Measurements from ENCODE around the gene PTDSS2.
A peak's percentile ranks its signal among the peaks of the same experiment; 100 is the strongest.
"Not testable (repeated sequence)": the region's sequence is repeated elsewhere in the genome, so short reads cannot be mapped to it uniquely, and the experiment has no call there.

PTDSS2 gene

GRCh38 chr11:506995-507726 is 57.1 kb downstream of the PTDSS2 start, which contains the start of gene RNH1:
TSS of gene RNH1 (minus strand) at chr11:507242. CDS start at chr11:502162, 5,080 bp downstream.
- DNase-seq (ENCODE audit: low read depth) = peak; percentile 97

DNA sequence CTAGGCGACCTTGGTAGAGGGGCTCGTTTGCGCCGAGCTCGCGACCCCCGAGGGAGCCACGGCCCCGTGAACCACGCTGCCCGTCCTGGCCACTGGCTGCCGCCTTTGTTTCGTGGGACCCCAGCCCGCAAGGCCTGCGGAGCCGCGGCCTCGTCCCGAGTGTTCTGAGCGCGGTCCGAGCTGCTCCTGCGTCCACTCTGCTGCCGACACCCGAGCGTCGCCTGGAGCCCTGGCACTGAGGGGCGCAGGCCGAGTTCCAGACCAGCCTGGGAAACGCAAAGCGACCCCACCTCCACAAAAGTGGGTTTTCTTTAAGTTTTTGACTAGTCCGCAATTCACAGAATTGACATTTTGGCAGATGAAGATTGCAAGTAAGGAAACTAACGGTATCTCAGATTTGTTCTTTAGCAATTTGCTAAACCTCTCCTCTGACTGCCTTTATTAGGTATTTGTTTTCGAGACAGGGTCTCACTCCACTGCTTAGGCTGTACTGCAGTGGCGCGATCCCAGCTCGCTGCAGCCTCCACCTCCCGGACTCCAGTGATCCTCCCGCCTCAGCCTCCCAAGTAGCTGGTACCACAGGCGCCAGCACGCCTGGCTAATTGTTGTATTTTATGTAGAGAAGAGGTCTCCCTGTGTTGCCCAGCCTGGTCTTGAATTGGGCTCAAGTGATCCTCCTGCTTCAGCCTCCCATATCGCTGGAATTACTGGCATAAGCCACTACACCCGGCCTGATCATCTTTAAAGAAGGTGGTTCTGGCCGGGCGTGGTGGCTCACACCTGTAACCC is 57.8 kb downstream of the PTDSS2 start:
- DNase-seq (ENCODE audit: low read depth) = no peak

GRCh38 chr11:508956-509355 is 58.9 kb downstream of the PTDSS2 start:
- DNase-seq (ENCODE audit: low read depth) = no peak

- DNase-seq (ENCODE audit: low read depth) = no peak
Observed at GRCh38 chr11:512761-513595, 62.9 kb downstream of the PTDSS2 start.

DNA sequence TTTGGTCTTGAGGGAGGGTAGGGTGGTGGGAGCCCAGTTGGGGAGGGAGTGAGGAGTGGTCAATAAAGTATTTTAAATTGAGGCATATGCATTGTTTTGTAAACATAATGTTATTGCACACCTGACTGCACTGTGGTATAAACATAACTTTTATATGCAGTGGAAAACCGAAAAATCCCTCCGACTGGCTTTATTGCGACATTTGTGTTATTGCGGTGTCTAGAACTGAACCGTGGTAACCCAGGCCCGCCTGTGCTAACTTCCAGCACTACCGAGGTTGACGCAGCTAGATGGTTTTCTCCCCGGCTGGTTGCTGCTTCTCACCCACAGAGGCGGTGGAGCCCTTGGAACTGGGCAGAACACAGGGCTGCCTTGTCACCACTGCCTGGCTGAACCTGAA is 64.5 kb downstream of the PTDSS2 start:
- no peak for DNase-seq (ENCODE audit: low read depth)

- no peak for DNase-seq (ENCODE audit: low read depth)
Observed at GRCh38 chr11:515131-515530, 65.1 kb downstream of the PTDSS2 start.

DNA sequence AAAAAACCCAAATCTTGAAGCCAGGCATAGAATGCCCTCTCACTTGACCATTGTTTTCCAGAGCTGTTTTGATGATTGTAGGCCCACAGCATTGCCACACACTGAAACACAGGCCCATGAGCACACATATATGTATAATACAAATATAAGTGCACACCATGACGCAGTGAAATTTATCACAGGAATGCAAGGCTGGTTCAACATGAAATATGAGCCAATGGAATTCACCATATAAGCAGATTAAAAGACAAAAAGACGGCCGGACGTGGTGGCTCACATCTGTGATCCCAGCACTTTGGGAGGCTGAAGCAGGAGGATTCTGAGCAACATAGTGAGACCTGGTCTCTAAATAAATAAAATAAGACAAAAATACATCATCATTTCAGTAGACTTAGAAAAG is 66.3 kb downstream of the PTDSS2 start:
- DNase-seq (ENCODE audit: low read depth) = no peak

- not testable (repeated sequence) for DNase-seq (ENCODE audit: low read depth)
Observed at GRCh38 chr11:516918-517685, 67.0 kb downstream of the PTDSS2 start.

DNA sequence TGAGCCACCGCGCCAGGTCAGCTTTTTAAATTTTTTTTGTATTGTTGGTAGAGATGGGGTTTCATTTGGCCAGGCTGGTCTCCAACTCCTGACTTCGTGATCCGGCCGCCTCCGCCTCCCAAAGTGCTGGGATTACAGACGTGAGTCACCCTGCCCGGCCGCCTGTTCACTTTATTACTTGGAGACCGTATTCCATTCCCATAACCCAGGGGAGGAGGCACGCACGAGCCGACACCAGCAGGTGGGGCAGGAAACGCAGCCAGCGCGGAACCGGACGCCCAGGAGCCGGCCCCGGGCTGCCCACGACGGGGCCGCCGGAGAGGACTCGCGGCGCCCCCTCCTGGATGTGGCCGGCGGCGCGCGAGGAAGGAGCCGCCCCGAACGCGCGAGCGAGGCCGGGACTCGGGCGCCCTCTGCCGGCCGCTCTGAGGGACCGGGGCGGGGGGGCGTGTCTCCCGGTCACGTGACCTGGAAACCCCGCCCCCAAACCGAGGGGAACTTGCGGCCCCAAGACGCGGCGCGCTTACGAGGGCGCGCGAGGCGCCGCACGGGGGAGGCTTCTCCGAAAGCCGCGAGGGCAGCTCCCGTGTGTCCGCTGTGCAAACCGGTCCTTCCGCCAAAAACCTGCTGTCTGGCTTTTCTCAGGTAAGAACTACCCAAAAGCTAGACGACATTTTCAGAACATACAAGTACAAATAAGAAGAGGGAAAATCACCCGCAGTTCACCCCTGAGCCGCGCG is 68.6 kb downstream of the PTDSS2 start:
- peak; percentile 75 for DNase-seq (ENCODE audit: low read depth)

GRCh38 chr11:520428-521176 is 70.5 kb downstream of the PTDSS2 start:
- no peak for DNase-seq (ENCODE audit: low read depth)

DNA sequence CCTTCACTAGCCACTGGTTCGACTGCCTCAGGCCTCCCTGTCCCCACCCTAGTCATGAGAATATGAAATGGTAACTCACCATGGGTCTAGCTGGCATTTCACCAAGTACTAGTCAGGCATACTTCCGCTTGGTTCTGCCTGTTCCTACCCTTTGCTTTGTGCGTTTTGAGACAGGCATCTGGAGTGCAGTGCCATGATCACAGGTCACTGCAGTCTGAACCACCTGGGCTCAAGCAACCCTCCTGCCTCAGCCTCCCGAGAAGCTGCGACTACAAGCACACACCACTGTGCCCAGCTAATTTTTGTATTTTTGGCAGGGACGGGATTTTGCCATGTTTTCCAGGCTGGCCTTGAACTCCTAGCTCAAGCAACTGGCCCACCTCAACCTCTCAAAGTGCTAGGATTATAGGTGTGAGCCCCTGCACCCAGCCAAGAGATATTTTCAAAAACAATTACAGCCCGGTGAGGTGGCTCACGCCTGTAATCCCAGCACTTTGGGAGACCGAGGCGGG is 71.2 kb downstream of the PTDSS2 start:
- no peak for DNase-seq (ENCODE audit: low read depth)

DNA sequence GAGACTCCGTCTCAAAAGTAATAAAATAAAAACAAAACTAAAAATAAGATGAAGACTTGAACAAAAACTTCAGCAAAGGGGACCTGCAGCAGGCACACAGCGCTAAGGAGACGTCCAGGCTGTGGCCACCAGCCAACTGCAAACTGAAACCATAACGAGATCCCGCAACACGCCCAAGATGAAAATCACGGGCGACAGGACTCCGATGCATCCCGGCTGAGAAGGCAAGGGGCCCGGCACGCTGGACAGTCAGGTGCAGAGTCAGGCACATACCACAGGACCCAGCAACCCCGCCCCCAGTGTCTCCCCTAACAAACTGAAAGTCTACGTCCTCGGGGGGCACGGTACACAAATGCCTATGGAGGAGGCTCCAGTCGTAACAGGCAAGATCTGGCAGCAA is 76.1 kb downstream of the PTDSS2 start:
- DNase-seq (ENCODE audit: low read depth) = no peak

- DNase-seq (ENCODE audit: low read depth) = no peak
Observed at GRCh38 chr11:528166-528814, 78.2 kb downstream of the PTDSS2 start.

- DNase-seq (ENCODE audit: low read depth) = no peak
Observed at GRCh38 chr11:528815-529727, 79.0 kb downstream of the PTDSS2 start.

DNA sequence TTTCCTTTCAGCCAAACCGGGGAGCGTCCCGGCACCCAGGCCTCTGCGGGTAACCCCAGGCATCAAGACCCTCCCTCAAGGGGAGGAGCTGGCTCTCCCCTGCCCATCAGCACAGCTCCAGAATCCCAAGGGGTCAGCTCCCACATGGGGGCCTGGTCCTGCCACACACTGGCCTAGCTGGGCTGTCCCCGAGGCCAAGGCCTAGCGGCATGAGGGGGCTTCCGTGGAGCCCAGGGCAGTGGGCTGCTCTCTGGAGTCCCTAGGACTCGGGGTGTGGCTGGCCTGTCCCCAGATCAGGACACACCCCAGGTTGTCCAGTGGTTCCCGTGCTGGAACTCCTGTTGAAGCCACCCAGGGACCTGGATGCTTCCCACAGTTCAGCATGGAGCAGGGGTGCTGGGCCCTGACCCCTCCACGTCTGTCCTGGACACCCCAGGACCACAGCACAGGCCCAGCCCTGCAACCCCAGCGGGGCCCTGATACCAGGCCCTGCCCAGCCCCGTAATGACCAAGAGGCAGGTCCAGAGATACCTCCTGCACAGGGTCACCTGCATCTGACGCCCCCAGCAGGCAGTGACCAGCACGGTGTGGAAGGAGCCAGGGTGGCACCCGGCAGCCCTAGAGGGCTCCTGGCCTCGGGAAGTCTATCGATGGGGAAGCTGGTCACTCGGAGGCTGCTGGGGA is 79.8 kb downstream of the PTDSS2 start:
- no peak for DNase-seq (ENCODE audit: low read depth)

GRCh38 chr11:530960-531831 is 81.1 kb downstream of the PTDSS2 start:
- no peak for DNase-seq (ENCODE audit: low read depth)
